GM12865 (cell line): ENCODE data around the gene ADCY3.

Source experiments
- DNase-seq: peaks from one replicate; pipeline ENCODE4 v3.0.0; 2010; ENCODE audit warnings: low read depth
- H3K4me3 ChIP-seq: 2 replicates; pipeline ENCODE4 v1.5.1; 2011; ENCODE audit warnings: mild to moderate bottlenecking, low read depth, low read length, control low read depth
- TF ChIP-seq, protein P1 (sequence below): IDR thresholded peaks from 2 replicates; pipeline ENCODE4 v1.5.1; 2011; ENCODE audit warnings: low read length, control low read depth, low read depth, inconsistent platforms; ENCODE audit not compliant: insufficient read depth; ENCODE audit errors: missing control alignments

The ADCY3 gene

DNA sequence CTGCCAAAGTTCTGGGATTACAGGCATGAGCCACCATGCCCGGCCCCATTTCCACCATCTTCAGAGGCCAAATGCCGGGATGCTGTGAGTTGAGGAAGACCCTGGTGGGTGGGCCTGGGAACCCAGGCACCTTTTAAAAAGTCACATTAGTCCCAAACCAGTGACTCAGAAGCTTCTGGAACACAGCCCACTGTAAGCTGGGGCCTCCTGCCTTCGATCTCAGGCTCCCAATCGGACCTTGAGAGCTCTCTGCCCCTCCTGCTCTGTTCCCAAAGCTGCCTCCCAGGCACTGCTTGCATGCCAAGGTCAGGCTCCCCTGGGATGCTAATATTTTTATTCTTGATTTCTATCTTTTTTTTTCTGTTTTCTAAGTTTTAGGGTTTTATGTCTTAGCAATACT is 4.2 kb downstream of the ADCY3 start:
- TF ChIP-seq, protein P1, sequence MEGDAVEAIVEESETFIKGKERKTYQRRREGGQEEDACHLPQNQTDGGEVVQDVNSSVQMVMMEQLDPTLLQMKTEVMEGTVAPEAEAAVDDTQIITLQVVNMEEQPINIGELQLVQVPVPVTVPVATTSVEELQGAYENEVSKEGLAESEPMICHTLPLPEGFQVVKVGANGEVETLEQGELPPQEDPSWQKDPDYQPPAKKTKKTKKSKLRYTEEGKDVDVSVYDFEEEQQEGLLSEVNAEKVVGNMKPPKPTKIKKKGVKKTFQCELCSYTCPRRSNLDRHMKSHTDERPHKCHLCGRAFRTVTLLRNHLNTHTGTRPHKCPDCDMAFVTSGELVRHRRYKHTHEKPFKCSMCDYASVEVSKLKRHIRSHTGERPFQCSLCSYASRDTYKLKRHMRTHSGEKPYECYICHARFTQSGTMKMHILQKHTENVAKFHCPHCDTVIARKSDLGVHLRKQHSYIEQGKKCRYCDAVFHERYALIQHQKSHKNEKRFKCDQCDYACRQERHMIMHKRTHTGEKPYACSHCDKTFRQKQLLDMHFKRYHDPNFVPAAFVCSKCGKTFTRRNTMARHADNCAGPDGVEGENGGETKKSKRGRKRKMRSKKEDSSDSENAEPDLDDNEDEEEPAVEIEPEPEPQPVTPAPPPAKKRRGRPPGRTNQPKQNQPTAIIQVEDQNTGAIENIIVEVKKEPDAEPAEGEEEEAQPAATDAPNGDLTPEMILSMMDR: no peak
- H3K4me3 ChIP-seq: no peak overlapping the region
- no peak for DNase-seq

DNA sequence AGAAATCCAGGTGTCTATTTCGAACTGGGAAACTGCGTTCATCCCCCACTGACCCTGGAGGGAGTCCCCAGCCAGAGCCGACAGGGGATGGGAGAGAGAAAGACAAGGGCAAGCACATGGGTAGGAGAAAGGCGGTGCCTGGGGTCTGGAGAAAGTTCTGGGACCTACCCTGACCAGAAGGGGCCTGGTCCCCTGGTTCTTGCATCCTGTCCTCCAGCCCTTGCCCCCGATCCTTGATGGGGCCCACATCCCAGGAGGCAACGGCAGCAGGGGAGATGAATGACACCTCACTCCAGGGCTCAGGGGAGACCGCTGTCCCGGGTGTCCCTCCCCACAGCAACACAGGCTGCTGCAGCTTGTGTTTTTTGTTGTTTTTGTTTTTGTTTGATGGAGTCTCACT is 4.9 kb downstream of the ADCY3 start:
- TF ChIP-seq, protein P1: no peak
- no peak overlapping the region for H3K4me3 ChIP-seq
- DNase-seq: no peak

DNA sequence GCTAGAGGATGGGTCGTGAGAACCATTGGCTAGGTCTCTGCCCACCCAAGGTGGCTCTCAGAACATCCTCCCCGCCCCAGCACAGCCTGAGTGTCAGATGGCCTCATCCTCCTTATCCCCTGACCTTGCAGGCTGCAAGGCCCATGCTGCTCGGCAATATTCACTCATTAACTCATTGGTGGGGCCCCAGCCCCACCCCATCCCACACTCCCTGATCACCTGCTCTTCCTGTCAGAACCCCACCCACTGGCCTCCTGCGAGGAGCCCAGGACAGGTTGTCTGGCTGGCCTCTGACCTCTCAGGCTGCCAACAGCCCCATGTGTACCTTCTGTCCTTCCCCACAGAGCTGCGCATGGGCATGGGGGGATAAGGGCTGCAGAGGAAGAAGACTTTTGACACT is 5.3 kb downstream of the ADCY3 start:
- TF ChIP-seq, protein P1: no peak
- no peak for DNase-seq
- no peak overlapping the region for H3K4me3 ChIP-seq

DNA sequence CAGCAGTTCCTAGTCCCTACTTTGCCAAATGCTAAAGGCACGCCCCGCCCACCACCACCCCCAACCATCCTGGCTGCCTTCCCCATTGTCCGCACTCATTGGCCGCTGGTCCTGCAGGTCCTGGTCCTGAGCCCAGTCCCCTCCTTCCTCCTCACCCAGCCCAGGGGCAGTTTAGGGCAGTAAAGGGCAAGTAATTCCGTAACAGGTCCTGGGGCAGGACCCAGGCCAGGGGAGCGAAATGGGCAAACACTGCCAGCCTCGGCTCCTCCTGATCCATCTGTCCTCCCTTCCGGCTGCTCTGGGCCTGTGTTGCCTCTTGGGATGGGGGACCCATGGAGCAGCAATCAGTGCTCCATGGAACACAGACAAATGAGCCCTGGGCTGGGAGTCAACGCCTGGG is 6.1 kb downstream of the ADCY3 start:
- TF ChIP-seq, protein P1: no peak
- DNase-seq: no peak
- H3K4me3 ChIP-seq: no peak overlapping the region

GRCh38 chr2:24912986-24913385 is 7.1 kb downstream of the ADCY3 start:
- TF ChIP-seq, protein P1: no peak
- DNase-seq: no peak
- no peak overlapping the region for H3K4me3 ChIP-seq

- no peak for DNase-seq
- TF ChIP-seq, protein P1: no peak
Measured at GRCh38 chr2:24912523-24912922, 7.5 kb downstream of the ADCY3 start.

GRCh38 chr2:24910245-24910644 is 9.8 kb downstream of the ADCY3 start:
- no peak for DNase-seq
- H3K4me3 ChIP-seq: no peak overlapping the region
- TF ChIP-seq, protein P1: no peak

More at GRCh38 chr2:24912523-24912922, 7.5 kb downstream of the ADCY3 start:
- H3K4me3 ChIP-seq: no peak overlapping the region
